ENCODE results near the gene CELF4. TPM values are rescaled to one million over a fixed set of nuclear protein-coding genes. Genes with fewer than 3 reads are reported as not detected.

CELF4 gene
- total and polyA plus RNA-seq, 2 experiments from 2014 or later = 0.24 TPM; not detected in 1

GRCh38 chr18:37341016-37341415 lies 224.6 kb downstream of the CELF4 start:
- H3K27ac ChIP-seq = no peak overlapping the region
- no peaks in the 10 kb centered on the region for H3K79me2 ChIP-seq (ENCODE audit: insufficient read depth)
- peaks cover 13% of the 10 kb centered on the region for H3K27me3 ChIP-seq (replicated peaks; ENCODE audit: insufficient read depth)
- no peak overlapping the region for H3K4me2 ChIP-seq (ENCODE audit: unreplicated experiment)
- no peaks in the 10 kb centered on the region for H3K9me3 ChIP-seq (ENCODE audit: low read depth)
- H3F3A ChIP-seq (ENCODE audit: insufficient read depth) = no peaks in the 10 kb centered on the region
- H3K4me3 ChIP-seq = no peak overlapping the region
- peak; percentile 56 for DNase-seq
- 12 to 14% methylated on average over 2 of the region's 2 CpGs for WGBS, 2 experiments (ENCODE audit: low coverage in 1 of 2, low lambda C conversion rate in 2 of 2, missing lambda C conversion rate in 2 of 2)
- H3K36me3 ChIP-seq (ENCODE audit: low read depth) = no peaks in the 10 kb centered on the region
- TF ChIP-seq EZH2 (IDR thresholded peaks at IDR 0.05; ENCODE audit: insufficient read depth, poor library complexity, severe bottlenecking) = no peak
- TF ChIP-seq EZH2phosphoT487 (IDR thresholded peaks at IDR 0.05; ENCODE audit: insufficient read depth, low read depth) = no peak
- no peak overlapping the region for H3K9ac ChIP-seq
- no peak overlapping the region for H2AFZ ChIP-seq
- in situ Hi-C loops (cut with MboI) = no loop called here
- H4K20me1 ChIP-seq (ENCODE audit: insufficient read depth) = no peaks in the 10 kb centered on the region
- 0 out of 2 replicates have a peak, but pooled peaks cover 4% of the 10 kb centered on the region for H3K4me1 ChIP-seq (ENCODE audit: insufficient read depth)
- H3K9me2 ChIP-seq (ENCODE audit: insufficient read depth) = no peaks in the 10 kb centered on the region

- H3K27me3 ChIP-seq (replicated peaks; ENCODE audit: insufficient read depth) = peaks cover 10% of the 10 kb centered on the region
- no peak overlapping the region for H3K9ac ChIP-seq
- no peaks in the 10 kb centered on the region for H3K79me2 ChIP-seq (ENCODE audit: insufficient read depth)
- 93 to 94% methylated on average over 11 of the region's 11 CpGs for WGBS, 2 experiments (ENCODE audit: low coverage in 1 of 2, low lambda C conversion rate in 2 of 2, missing lambda C conversion rate in 2 of 2)
- peaks cover 8% of the 10 kb centered on the region for H3K4me1 ChIP-seq (ENCODE audit: insufficient read depth)
- in situ Hi-C loops (cut with MboI) = no loop called here
- no peak overlapping the region for H3K27ac ChIP-seq
- no peaks in the 10 kb centered on the region for H4K20me1 ChIP-seq (ENCODE audit: insufficient read depth)
- H3K4me2 ChIP-seq (ENCODE audit: unreplicated experiment) = no peak overlapping the region
- no peak for DNase-seq
- no peaks in the 10 kb centered on the region for H3K9me2 ChIP-seq (ENCODE audit: insufficient read depth)
- no peak overlapping the region for H3K4me3 ChIP-seq
- H2AFZ ChIP-seq = no peak overlapping the region
- TF ChIP-seq EZH2phosphoT487 (IDR thresholded peaks at IDR 0.05; ENCODE audit: insufficient read depth, low read depth) (no peak), EZH2 (IDR thresholded peaks at IDR 0.05; ENCODE audit: insufficient read depth, poor library complexity, severe bottlenecking) (no peak)
- no peaks in the 10 kb centered on the region for H3K9me3 ChIP-seq (ENCODE audit: low read depth)
- no peaks in the 10 kb centered on the region for H3F3A ChIP-seq (ENCODE audit: insufficient read depth)
- H3K36me3 ChIP-seq (ENCODE audit: low read depth) = no peaks in the 10 kb centered on the region
These were observed 225.8 kb downstream of the CELF4 start for GRCh38 chr18:37339701-37340215.

GRCh38 chr18:37336568-37337285 lies 228.9 kb downstream of the CELF4 start:
- Histone ChIP-seq H4K20me1 (ENCODE audit: insufficient read depth) (no peaks in the 10 kb centered on the region), H3K79me2 (ENCODE audit: insufficient read depth) (no peaks in the 10 kb centered on the region), H3K27ac (no peak overlapping the region), H3K4me1 (ENCODE audit: insufficient read depth) (peaks cover 13% of the 10 kb centered on the region), H3K4me2 (ENCODE audit: unreplicated experiment) (no peak overlapping the region), H2AFZ (no peak overlapping the region), H3K27me3 (replicated peaks; ENCODE audit: insufficient read depth) (no peaks in the 10 kb centered on the region), H3K9ac (no peak overlapping the region), H3F3A (ENCODE audit: insufficient read depth) (no peaks in the 10 kb centered on the region), H3K36me3 (ENCODE audit: low read depth) (no peaks in the 10 kb centered on the region), H3K9me3 (ENCODE audit: low read depth) (no peaks in the 10 kb centered on the region), H3K4me3 (no peak overlapping the region), H3K9me2 (ENCODE audit: insufficient read depth) (no peaks in the 10 kb centered on the region)
- no peak for DNase-seq
- in situ Hi-C loops (cut with MboI) = no loop called here
- 96% methylated on average over 27 of the region's 27 CpGs for WGBS, 2 experiments (ENCODE audit: low coverage in 1 of 2, low lambda C conversion rate in 2 of 2, missing lambda C conversion rate in 2 of 2)
- TF ChIP-seq EZH2 (IDR thresholded peaks at IDR 0.05; ENCODE audit: insufficient read depth, poor library complexity, severe bottlenecking) (no peak), EZH2phosphoT487 (IDR thresholded peaks at IDR 0.05; ENCODE audit: insufficient read depth, low read depth) (no peak)

GRCh38 chr18:37335409-37335736 lies 230.2 kb downstream of the CELF4 start:
- DNase-seq = peak; percentile 21
- Histone ChIP-seq H3K9me3 (ENCODE audit: low read depth) (no peaks in the 10 kb centered on the region), H3K4me1 (ENCODE audit: insufficient read depth) (peaks cover 10% of the 10 kb centered on the region), H3K4me2 (ENCODE audit: unreplicated experiment) (peak overlapping the region; percentile 70), H3K4me3 (peak overlapping the region; percentile 59), H3K36me3 (ENCODE audit: low read depth) (no peaks in the 10 kb centered on the region), H2AFZ (peak overlapping the region; percentile 94), H3K27ac (no peak overlapping the region), H3K9me2 (ENCODE audit: insufficient read depth) (no peaks in the 10 kb centered on the region), H4K20me1 (ENCODE audit: insufficient read depth) (no peaks in the 10 kb centered on the region), H3K27me3 (replicated peaks; ENCODE audit: insufficient read depth) (no peaks in the 10 kb centered on the region), H3F3A (ENCODE audit: insufficient read depth) (no peaks in the 10 kb centered on the region), H3K9ac (peak overlapping the region; percentile 76; the same call in 1 of the 2 replicates), H3K79me2 (ENCODE audit: insufficient read depth) (no peaks in the 10 kb centered on the region)
- in situ Hi-C loops (cut with MboI) = no loop called here
- 100% methylated on average over 3 of the region's 3 CpGs for WGBS, 2 experiments (ENCODE audit: low coverage in 1 of 2, low lambda C conversion rate in 2 of 2, missing lambda C conversion rate in 2 of 2)
- TF ChIP-seq EZH2 (IDR thresholded peaks at IDR 0.05; ENCODE audit: insufficient read depth, poor library complexity, severe bottlenecking) (no peak), EZH2phosphoT487 (IDR thresholded peaks at IDR 0.05; ENCODE audit: insufficient read depth, low read depth) (no peak)

All from GM23248 (cell line).